ENCODE data around the gene RANBP3L.

GRCh38 chr5:36298552-36298951 lies 3.1 kb downstream of the RANBP3L start:
- TF ChIP-seq, protein P1, sequence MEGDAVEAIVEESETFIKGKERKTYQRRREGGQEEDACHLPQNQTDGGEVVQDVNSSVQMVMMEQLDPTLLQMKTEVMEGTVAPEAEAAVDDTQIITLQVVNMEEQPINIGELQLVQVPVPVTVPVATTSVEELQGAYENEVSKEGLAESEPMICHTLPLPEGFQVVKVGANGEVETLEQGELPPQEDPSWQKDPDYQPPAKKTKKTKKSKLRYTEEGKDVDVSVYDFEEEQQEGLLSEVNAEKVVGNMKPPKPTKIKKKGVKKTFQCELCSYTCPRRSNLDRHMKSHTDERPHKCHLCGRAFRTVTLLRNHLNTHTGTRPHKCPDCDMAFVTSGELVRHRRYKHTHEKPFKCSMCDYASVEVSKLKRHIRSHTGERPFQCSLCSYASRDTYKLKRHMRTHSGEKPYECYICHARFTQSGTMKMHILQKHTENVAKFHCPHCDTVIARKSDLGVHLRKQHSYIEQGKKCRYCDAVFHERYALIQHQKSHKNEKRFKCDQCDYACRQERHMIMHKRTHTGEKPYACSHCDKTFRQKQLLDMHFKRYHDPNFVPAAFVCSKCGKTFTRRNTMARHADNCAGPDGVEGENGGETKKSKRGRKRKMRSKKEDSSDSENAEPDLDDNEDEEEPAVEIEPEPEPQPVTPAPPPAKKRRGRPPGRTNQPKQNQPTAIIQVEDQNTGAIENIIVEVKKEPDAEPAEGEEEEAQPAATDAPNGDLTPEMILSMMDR (IDR thresholded peaks at IDR 0.05; ENCODE audit: insufficient read depth, low read length, poor library complexity, severe bottlenecking), result no peak
- TF ChIP-seq EZH2phosphoT487 (conservative IDR thresholded peaks at IDR 0.05; ENCODE audit: low read length), result no peak

Data from SU-DHL-6 (cell line).